ENCODE measurements around the gene GPC3. TPM values are rescaled to one million over a fixed set of nuclear protein-coding genes. Genes with fewer than 3 reads are reported as not detected.

GPC3 gene
- total RNA-seq, 1 experiment from 2014 or later: not detected

DNA sequence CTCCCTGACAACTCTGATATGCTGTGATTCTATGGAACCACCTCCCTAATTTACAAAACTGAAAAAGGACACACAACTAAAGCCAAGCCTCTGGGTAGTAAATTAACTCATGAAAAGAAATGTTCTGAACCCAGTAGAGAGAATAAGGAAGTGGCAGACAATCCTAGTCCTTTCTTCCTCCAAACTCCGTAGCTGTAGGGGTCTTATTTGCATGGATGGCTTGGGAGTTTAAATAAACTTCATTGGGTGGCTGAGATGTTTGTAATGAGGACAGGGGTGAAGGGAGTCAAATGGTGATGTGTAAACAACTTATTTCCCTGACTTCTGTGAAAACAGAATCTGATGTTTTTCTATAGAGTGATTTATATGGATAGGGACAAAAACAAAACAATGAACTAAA lies 59.3 kb downstream of the GPC3 start:
- Histone ChIP-seq H3K4me3 (no peak overlapping the region), H3K27me3 (no peaks in the 10 kb centered on the region), H3K36me3 (no peaks in the 10 kb centered on the region), H3K9me3 (no peaks in the 10 kb centered on the region)
- no peak for DNase-seq

DNA sequence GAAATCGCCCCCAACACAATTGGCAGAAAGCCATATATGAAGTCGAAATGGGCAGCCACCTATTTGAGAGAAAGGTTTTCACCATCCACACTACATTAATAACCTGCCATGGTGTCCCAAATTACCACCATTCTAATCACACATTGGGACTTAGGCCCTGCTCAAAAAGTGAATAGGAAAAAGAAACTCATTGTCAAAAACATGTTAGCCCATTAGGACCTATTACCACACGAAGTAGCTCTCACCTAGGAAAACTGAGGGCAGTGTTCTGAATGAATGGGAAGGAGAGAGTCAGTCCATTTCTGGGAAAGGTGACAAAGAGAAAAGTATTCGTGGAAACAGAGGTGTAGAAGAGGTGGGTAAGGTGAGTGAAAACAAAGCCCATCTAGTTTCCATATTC lies 60.8 kb downstream of the GPC3 start:
- Histone ChIP-seq H3K27me3 (no peaks in the 10 kb centered on the region), H3K4me3 (no peak overlapping the region), H3K36me3 (no peaks in the 10 kb centered on the region), H3K9me3 (no peaks in the 10 kb centered on the region)
- DNase-seq: no peak

DNA sequence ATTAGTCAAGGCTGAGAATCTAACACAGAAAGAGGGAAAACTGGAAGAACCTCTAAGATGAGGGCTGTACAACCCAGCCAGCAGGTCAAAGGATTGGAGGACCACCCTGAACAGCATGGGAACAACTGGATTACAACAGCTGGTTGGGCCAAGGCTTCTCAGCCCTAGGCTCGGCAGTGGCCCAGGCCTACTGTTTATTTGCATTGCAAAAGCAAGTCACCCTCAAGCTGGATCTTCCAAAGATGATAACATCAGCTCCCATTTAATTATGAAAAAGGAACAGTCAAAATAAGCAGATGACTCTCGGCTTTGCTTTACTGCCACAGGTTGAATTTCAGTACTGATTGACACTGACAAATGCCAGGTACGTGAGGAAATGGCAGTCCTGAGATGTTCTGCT lies 61.8 kb downstream of the GPC3 start:
- Histone ChIP-seq H3K36me3 (no peaks in the 10 kb centered on the region), H3K9me3 (no peaks in the 10 kb centered on the region), H3K27me3 (no peaks in the 10 kb centered on the region), H3K4me3 (no peak overlapping the region)
- no peak for DNase-seq

DNA sequence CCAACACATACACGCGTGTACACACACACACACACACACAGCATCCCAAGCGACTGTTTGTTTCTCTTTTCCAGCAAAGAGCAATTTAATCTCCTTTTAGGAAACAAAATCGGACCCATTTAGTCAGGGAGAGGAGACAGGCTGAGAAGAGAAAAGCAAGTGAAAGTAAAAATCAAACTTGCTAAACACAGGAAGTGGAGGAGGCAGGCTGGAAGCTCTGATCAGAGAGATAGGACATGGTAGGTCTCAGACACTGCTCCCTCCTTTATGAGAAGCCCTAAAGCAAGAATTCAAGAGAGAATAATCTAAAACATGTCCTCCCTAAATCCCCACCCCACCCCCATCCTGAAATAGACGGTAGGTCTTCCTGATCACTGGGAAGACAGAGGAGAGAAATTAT lies 62.3 kb downstream of the GPC3 start:
- no peaks in the 10 kb centered on the region for H3K27me3 ChIP-seq
- no peak for DNase-seq
- no peaks in the 10 kb centered on the region for H3K36me3 ChIP-seq
- H3K4me3 ChIP-seq: no peak overlapping the region
- no peaks in the 10 kb centered on the region for H3K9me3 ChIP-seq

DNA sequence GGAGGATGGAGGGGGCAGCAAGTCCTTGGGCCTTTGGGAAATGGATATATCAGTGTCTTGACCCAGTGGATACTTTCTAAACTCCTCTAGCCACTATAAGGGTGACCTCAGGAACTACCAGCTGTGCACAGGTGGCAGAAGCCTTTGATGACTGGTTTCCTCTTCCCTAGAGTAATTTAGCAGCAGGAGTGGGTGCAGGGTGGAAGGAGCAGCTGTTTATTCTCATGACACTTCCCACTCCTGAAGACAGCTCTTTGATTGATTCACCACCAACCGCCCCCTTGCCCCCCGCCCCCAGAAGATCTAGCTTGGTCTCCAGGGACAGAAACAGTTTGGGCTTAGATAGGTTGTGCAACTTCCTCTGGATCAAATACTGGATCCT lies 63.0 kb downstream of the GPC3 start:
- DNase-seq: no peak
- Histone ChIP-seq H3K9me3 (no peaks in the 10 kb centered on the region), H3K36me3 (no peaks in the 10 kb centered on the region), H3K4me3 (no peak overlapping the region), H3K27me3 (no peaks in the 10 kb centered on the region)

DNA sequence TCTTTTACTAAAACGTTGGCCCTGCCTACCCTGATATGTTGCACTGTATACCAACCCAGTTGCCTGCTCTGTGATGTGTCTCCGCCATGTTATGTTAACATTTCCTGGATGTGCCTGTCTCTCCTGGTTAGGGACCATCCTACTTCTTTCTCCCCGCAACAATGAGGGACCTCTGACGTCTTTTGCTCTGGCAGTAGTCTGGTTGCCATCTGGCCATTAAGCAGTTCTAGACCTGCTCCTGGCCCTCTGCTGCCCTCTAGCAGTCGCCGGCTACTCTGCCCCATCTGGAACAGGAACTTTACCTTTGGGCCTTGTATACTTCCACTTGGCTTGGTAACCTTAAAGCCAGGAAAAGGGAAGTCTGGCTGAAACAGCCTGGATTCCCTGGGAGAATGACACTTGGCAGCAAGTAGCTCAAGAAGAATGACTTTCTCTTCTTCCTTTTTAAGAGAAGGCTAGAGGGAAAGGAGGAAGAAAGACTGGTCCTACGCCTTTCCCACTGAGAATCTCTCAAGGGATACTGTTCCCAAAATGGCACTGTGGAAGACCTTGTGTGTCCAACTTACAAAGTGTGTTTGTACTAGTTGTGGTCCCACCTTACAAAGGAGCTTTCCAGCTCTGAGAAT lies 63.5 kb downstream of the GPC3 start:
- peak; percentile 9 for DNase-seq
- Histone ChIP-seq H3K27me3 (no peaks in the 10 kb centered on the region), H3K4me3 (no peak overlapping the region), H3K36me3 (no peaks in the 10 kb centered on the region), H3K9me3 (no peaks in the 10 kb centered on the region)

DNA sequence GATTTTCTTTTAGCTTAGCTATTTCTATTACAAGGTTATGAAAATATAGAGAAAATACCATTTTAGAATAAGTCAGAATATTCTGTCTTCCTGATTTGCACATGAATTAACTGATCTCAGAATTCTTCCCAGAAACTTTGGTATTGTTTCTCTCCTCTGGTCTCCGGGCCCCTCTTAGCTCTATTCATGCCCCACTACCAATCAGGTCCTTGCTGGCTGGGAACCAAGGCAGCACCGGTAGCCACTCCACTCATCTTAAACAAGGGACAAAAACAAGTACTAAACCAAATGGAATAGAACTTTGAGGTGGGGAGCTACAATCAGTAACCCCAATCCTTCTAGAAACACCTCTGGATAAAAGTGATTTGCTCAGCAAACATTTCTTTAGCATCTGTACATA lies 64.3 kb downstream of the GPC3 start:
- no peaks in the 10 kb centered on the region for H3K27me3 ChIP-seq
- no peaks in the 10 kb centered on the region for H3K9me3 ChIP-seq
- H3K36me3 ChIP-seq: no peaks in the 10 kb centered on the region
- H3K4me3 ChIP-seq: no peak overlapping the region
- DNase-seq: no peak

DNA sequence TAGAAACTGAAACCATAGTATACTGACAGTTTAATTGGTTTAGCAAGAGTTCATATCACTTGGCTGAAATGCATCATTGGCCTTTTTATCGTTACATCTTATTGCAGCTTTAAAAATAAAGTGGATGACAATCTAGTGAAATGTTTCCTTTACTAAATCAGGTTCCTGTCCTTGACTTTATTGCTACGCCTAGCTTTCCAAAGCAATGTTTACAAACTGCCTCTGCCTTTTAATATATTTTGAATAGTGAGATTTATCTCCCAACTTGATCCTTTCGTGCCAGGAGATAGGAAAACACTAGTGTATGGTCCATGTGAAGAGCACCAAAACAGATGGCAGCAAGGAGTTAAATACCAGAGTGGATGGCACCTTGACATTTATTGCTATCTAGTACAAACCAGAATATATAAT lies 67.0 kb downstream of the GPC3 start:
- no peak for DNase-seq
- H3K36me3 ChIP-seq: no peaks in the 10 kb centered on the region
- H3K4me3 ChIP-seq: no peak overlapping the region
- H3K9me3 ChIP-seq: no peaks in the 10 kb centered on the region
- no peaks in the 10 kb centered on the region for H3K27me3 ChIP-seq

DNA sequence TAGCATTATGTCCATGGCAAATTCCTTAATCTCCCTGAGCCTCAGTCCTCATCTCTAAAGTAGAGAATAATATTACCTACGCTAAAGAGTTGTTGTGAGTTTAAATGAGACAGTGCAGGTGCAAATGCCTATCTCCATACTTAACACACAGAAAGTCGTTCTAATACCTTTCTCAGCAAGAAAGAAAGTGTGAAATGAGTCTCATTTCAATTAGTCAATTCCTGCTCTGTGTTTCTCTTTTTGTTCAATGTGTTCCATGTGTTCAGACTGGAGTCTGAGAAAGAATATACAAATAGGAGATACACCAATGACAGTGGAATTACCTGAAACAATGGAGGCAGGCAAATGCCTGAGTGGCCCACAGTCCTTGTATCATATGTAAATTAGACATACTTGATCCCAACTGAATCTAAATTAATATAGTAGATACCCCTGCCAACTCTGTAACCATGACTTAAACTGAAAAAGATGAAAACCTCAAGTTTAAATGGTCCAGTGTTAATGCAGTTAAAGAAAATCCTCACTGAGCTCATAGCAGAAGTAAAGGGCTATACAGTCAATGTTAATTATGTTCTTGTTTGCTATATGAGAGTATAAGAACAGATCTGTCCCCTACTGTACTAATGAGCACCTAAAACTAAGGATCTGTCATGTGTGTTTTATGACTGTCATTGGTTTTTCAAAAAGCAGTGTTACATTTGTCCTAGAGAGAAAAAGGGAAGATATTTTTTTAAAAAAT lies 68.2 kb downstream of the GPC3 start:
- H3K4me3 ChIP-seq: no peak overlapping the region
- no peaks in the 10 kb centered on the region for H3K9me3 ChIP-seq
- no peaks in the 10 kb centered on the region for H3K27me3 ChIP-seq
- H3K36me3 ChIP-seq: no peaks in the 10 kb centered on the region
- no peak for DNase-seq

DNA sequence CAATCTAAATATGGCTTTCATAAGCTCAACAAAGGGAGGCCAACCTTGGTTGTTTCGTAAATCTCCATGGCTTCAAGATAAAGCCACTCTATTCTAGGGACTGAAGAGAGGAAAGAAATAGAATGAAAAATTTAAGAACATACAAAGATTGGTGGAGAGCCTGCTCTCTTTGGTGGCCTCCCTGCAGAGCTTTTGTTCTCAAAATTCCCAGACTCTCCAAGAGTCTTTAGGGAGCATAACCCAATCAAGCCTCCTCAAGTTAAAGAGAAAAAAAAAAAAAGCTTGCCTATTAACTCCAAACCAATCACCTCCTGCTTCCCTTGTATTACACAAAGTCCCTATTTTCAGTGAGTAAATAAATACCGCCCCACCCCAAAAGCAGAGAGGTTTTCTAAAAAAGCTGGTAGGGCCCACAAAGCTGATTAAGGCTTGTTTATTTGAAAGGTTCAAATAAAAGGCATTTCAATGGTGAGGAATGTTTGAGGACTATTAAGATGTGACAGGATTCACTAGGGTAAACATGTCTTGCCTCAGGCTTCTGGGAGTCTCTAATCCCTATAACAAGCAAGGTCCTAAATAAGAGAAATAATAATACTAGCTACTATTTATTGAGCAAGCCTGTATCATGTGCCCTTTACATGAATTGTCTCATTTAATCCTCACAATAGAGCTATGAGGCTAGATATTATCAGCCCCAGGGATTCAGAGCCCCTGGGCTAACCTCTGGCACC lies 71.6 kb downstream of the GPC3 start:
- Histone ChIP-seq H3K9me3 (no peaks in the 10 kb centered on the region), H3K4me3 (no peak overlapping the region), H3K36me3 (no peaks in the 10 kb centered on the region), H3K27me3 (no peaks in the 10 kb centered on the region)
- no peak for DNase-seq

DNA sequence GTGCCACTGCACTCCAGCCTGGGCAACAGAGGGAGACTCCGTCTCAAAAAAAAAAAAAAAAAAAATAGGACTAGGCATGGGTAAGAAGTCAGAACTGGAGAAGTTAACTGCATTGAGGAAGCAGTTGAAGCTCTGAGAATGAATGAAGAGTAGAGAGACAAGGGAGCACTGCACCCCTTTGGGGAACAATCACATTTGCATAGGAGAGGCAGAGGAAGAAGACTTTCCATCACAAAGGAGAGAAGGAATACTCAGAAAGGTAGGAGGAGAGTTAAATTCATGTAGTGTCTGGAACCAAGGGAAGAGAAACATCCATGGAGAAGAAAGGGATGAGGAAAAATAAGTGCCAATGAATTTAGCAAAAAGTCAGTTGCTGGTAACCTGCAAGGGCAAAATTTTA lies 72.4 kb downstream of the GPC3 start:
- no peaks in the 10 kb centered on the region for H3K36me3 ChIP-seq
- H3K27me3 ChIP-seq: no peaks in the 10 kb centered on the region
- H3K4me3 ChIP-seq: no peak overlapping the region
- no peak for DNase-seq
- no peaks in the 10 kb centered on the region for H3K9me3 ChIP-seq

DNA sequence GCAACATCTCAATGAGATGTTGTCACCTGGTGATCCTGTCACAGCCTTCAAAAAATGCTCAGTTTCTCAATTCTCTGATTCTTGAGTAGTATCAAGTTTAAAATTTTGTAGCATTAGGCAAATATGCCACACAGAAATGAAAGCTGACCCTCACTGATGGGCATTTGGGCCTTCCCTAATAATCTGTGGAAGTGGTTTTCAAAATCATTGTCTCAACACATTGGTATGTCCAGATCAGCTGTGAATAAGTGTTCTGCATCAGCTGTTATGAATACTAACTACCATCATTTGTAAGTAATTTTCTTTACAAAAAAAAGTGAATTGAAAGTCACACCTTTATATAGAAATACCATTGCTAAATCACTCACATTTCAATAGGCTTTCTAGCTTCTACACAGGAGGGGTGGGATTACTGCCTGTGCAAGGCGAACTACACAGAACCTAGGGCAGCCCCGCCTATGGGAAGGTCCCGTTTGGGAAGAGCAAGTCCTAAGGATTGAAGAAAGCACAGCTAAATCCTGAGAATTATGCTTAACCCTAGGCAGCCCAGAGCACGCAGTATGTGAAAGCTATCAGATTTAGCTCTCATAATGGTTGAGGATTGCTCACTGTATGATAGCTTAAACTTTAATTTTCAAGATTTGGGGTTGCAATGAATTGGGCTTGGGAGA lies 73.4 kb downstream of the GPC3 start:
- Histone ChIP-seq H3K36me3 (no peaks in the 10 kb centered on the region), H3K4me3 (no peak overlapping the region), H3K27me3 (no peaks in the 10 kb centered on the region), H3K9me3 (no peaks in the 10 kb centered on the region)
- DNase-seq: no peak

DNA sequence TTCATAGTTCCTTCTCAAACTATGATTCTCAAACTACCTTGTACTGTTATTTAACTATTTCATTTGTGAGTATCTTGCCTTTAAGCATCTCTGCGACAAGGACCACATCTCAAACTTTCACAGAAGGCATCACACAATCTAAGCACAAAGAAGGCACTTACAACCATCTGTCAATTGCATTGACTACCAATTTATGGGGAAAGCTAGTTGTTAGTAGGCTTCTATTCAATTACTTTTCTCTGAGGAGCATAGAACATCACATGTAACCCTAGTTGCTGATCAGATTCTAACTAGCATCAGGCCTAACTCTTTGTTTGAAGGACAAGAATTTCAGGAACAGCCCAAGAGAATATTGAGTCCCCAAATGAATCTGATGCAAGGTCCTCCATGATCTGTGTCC lies 74.9 kb downstream of the GPC3 start:
- Histone ChIP-seq H3K36me3 (no peaks in the 10 kb centered on the region), H3K4me3 (no peak overlapping the region), H3K9me3 (no peaks in the 10 kb centered on the region), H3K27me3 (no peaks in the 10 kb centered on the region)
- no peak for DNase-seq

DNA sequence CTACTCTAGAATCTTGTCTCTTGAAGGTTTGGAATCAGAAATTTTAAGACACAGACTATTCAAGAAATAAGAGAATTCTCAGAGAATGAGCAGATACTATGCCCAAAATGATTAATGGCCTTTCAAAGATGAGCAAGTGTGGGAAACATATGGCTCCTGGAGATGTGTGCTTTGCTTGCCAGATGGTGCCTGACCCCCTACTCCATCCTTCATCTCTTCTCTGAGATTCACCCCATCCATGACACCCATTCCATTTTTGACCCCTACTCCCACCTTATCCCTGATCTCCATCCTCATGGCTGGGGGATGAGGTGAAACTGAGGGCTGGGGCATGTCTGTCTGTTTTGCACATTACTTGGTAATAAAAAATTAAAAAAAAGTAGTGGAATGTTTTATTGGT lies 75.5 kb downstream of the GPC3 start:
- Histone ChIP-seq H3K36me3 (no peaks in the 10 kb centered on the region), H3K4me3 (no peak overlapping the region), H3K27me3 (no peaks in the 10 kb centered on the region), H3K9me3 (no peaks in the 10 kb centered on the region)
- DNase-seq: no peak

DNA sequence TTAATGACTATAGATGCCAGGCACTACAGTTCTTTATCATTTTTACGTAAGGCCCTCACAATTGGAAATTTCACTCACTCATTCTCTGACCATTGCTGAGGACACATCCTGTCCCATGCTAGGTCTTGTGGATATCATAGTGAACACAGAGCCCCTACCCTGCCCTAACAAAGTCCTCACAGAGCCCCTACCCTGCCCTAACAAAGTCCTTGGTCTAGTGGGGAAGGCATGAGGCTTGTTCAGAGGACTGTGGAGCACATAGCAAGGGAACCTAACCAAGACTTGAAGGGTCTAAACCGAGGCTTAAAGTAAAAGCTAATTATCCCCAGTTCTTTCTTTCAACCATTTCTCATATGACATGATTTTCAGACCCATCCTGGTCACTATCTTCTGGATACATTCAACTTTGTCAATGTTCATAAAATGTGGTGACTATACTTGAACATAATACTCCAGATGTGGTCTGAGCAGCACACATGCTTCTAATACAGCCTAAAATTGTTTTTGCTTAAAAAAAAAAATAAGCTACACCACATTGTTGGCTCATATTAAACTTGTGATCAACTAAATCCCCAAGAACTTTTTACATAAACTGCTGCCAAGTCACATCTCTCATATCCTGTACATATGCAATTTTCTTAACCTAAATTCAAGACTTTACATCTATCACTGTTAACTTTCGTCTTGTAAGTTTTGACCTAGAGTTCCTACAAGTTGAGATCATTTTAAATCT lies 77.0 kb downstream of the GPC3 start:
- Histone ChIP-seq H3K27me3 (no peaks in the 10 kb centered on the region), H3K36me3 (no peaks in the 10 kb centered on the region), H3K9me3 (no peaks in the 10 kb centered on the region), H3K4me3 (no peak overlapping the region)
- no peak for DNase-seq

DNA sequence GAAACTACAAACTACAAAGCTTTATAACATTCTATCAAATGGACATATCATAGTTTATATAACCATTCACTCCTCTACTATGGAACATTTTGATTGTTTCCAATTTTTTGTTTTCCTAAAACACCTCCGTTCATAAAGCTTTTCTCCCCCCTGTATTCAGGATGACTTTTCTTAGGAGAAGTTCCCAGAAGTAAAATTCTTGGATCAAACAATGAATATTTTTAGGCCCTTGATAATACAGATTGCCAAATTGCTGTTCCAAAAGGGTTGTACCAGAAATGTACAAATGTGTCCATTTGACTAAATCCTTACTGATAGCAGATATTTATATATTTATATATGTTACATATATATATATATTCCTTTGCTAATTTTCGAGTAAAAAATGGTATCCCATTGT lies 77.8 kb downstream of the GPC3 start:
- no peak overlapping the region for H3K4me3 ChIP-seq
- no peaks in the 10 kb centered on the region for H3K9me3 ChIP-seq
- H3K27me3 ChIP-seq: no peaks in the 10 kb centered on the region
- no peaks in the 10 kb centered on the region for H3K36me3 ChIP-seq
- no peak for DNase-seq

DNA sequence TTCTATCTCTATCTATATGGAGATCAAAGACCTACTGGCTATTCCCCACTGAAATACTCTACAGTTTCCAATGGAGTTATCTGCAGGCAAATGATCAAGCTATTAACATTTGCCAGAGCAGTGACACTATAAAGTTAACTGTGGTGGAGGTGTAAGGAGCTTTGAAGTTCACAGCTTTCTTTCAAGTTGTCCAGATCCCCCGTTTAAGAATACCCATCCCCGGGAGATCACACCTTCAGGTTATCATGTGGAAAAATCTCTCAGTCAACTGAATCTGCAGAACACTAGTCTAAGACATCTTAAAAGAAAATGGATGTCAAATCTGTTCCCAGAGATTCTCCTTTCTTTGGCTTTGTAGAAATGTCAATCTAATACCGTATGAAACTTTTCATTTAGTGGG lies 80.1 kb downstream of the GPC3 start:
- no peak overlapping the region for H3K4me3 ChIP-seq

More for the DNA sequence above, 80.1 kb downstream of the GPC3 start:
- no peak for DNase-seq
- H3K27me3 ChIP-seq: no peaks in the 10 kb centered on the region
- no peaks in the 10 kb centered on the region for H3K36me3 ChIP-seq
- H3K9me3 ChIP-seq: no peaks in the 10 kb centered on the region

Measured in MG63 (cell line).